ENCODE measurements around the gene PLCB4.

Gene PLCB4

GRCh38 chr20:9508696-9509178 lies 439.9 kb downstream of the PLCB4 start:
- DNase-seq, result no peak

DNA sequence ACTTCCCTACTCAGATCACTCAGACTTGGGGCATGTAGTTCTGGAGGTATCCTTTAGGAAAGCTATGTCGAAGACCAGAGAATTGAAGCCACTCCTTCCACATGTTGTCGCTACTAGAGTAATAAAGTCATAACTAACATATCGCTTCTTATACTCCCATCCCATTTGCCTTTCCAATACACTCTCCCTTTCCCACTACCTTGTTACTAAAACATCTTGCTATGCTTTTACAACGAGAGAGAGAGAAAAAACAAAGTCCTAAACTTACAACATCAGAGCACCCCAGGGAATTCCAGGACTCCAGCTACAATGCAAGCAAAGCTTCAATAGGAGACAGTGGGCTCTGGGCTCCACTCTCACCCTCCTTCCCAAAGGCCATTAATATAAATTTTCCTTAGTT lies 440.4 kb downstream of the PLCB4 start:
- no peak for DNase-seq

GRCh38 chr20:9510911-9511310 lies 442.0 kb downstream of the PLCB4 start:
- DNase-seq, result no peak

DNA sequence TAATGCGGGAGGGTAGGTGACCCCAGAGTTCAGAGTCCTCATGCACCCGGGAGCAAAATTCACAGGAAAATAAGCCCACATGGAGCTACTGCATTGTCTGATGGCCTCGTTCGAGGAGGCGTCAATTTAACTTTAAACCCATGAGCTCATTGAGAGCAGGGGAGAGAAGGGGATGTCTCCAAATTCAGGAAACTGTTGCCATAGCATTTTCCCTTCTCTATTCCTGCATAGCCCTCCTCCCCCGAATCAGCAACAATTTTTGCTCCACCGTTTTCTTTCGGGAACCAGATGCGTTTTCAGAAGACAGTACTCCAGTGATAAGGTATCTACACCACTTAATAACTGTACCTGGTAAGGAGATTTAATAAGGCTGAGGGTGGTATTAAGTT lies 445.2 kb downstream of the PLCB4 start:
- DNase-seq, result no peak

GRCh38 chr20:9514461-9515213 lies 445.8 kb downstream of the PLCB4 start, which contains the start of gene LAMP5:
LAMP5 (plus strand) TSS chr20:9514590; CDS start chr20:9514853, 263 bp downstream.
- DNase-seq, result no peak

GRCh38 chr20:9515214-9515585 lies 446.3 kb downstream of the PLCB4 start:
- DNase-seq, result no peak

DNA sequence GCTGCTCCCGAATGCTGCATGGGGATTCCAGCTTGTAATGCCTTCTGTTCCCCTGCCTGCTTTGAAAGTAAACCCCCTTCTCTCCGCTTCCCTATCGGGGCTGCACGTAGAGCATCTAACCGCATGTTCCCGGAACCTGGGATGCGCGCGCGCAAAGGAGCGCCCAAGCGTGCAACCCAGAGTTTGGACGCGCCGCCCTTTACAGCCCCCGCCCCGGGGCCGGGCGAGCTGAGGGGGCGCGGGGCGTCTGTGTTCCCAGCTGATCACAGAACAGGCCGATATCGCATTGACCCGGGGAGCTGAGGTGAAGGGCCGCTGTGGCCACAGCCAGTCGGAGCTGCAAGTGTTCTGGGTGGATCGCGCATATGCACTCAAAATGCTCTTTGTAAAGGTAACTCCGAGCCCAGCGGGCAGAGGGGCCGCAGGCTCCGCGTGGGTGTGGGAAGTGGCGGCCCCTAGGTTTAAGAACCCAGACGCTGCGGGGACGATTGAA lies 446.9 kb downstream of the PLCB4 start:
- no peak for DNase-seq

GRCh38 chr20:9516234-9516871 lies 447.5 kb downstream of the PLCB4 start:
- no peak for DNase-seq

- DNase-seq, result no peak
Measured at GRCh38 chr20:9517297-9518162, 448.6 kb downstream of the PLCB4 start.

DNA sequence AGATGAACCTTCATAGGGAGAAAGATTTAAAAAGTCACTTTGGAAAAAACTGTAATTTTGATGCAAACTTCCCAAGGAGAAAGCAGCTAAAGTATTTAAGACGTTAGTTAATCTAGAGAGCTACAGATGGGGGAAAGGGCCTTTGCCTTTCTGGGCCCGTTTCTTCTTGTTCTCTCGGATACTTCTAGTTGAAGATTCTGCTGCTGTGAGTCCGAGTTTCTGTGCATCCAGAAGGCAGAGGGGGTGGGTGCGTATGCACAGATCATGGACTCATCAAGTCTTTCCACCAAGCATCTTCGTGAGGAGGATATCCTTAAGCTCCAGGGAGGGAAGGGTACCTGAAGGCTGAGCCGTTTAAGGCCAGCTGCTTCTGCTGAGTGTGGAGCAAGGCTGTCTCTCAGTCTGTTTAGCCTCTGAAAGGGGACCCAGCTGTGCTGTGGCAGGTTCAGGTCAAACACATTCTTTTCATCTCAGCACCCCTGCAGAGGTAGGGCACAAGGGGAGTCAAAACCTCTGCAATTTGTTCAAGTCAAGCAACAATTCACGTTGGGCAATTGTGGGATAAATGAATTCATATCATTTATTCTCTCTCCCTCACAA lies 449.8 kb downstream of the PLCB4 start:
- DNase-seq, result no peak

- no peak for DNase-seq
Measured at GRCh38 chr20:9520086-9520485, 451.2 kb downstream of the PLCB4 start.

DNA sequence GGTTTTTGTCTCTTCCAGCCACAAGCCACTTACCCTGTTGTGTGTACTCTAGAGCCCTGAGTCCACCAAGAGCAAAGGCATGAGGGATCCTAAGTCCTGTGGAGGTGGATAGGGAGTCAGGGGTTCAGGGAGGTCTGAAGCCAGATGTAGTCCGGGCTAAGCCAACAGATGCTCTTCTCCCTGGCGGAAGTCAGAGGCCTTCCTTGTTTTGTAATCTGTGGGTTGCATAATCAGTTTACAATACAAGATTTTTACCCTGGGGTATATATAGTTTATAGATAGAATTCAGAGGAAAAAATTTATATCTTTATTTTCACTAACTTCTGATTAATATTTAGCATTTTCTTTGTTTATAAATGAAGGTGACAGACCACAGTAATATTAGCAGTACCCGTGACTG lies 454.7 kb downstream of the PLCB4 start:
- DNase-seq, result no peak
